GM19099 (cell line): ENCODE data around the gene IL4.

Experiments
- POLR2A ChIP-seq: IDR thresholded peaks from 3 replicates; pipeline ENCODE4 v1.6.1; 2011; ENCODE audit warnings: low read depth; ENCODE audit not compliant: insufficient read length; ENCODE audit errors: extremely low read depth

IL4 gene

DNA sequence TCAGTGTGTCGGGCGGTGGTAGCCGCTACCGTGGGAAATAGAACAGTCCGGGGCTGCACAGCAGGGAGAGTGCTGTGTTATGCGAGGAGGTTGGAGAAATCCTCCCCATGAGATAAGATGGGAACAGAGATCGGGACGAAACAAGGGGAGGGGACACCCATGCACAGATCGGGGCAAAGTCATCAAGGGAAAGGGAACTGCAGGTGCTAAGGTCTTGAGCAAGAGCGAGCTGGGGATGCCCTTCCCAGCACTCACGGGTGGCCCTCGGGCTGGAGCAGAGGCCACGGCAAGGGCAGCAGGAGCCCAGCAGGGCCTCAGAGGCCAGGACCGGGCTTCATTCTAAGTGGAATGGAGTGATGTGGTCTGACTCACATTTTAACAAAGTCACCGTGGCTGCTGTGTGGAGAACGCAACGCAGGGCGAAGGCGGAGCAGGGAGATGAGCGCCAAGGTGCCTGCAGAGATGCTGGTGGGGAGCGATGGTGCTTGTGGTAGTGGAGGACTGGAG lies 8.2 kb upstream of the IL4 start:
- TF ChIP-seq POLR2A, result no peak

DNA sequence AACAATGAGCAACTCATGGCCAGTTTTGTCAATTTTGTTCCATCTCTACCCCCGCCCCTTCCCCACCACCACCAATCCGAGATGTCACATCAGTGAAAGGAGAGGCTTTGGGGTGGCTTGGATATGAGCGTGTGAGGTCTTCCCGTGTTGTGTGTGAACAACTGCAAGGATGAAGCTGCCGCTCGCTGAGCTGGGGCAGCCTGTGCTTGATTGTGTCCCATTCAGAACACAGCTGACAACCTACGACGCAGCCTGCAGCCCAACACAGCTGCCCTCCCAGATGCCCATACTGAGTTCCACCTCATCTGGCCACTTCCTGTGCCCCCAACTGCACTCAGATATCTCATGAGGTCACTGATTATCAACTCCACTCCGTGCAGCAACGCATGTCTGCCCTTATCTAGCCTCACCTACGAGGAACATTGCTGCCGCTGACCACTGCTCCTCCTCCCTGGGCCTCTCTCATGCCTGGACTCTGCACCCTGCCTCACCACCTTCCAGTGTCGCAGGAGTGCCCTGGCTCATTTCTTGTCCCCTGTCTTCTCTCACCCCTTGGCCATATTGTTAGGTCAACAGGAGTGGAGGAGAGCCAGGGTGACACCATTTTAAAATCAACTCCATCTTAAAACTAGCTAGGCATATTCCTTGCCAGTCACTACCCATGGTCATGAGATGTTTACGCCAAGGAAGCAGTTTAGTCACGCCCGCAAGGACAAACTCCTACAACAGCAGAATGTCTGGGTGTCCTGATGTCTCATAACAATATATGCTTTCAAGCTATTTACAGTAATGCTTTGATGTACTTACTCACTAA lies 7.3 kb upstream of the IL4 start:
- no peak for TF ChIP-seq POLR2A

DNA sequence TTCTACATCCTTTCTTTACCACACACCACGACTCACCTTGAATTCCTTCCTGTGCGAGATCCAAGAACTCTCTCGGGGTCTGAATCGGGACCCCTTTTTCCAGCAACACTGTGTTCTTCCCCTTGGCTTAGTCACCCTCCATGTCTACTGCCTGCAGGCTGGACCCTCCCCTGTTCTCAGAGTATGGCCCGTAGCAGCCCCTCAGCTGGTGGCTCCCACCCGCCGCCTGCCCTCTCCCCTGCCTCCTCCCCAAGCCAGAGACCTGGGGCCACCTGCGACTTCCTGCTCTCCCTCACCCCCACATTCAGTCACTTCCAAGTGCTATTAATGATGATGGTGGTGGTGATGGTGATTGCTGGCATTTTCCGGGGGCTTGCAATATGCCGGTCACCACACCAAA lies 6.5 kb upstream of the IL4 start:
- TF ChIP-seq POLR2A, result no peak

DNA sequence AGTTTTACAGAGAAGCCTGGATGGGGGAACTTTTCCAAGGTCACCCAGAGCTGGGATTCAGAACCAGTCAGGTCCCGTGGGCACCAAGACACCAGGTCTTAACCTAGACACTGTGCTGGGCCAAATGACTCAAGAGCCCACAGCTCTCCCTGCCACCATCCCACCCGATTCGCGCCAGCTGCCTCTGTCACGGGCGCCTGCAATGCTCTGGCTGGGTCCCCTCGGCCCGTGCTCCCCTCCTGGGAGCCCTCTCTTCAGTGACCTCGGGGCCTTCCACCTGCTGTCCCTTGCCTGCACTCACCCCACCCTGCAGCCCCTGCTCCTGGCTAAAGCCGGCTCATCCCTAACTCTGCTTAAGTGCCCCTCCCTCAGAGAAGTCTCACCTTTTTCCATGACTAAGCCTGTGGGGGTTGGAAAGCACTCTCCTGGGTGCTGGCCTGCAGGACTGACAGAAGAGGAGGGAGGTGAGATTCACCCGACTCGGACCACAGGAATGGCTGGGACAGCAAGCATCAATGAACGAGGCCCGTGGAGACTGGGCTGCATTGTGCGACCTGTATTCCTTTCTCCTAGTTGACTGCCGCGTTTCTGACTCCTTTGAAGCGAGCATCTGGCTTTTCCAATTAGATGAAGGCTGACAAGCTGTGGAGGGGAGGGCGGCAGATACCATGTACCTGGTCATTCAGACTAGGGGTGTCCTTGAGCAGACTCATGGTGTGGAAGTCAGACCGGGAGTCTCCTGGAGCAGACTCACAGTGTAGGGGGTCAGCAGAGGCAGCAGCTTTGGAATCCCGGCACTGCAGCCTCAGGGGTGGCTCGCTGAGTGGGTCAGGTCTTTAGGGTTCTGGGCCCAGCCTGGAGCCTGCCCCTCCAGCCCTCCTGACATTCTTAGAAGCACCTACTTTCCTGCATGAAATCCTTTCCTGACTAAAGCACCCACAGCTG lies 5.8 kb upstream of the IL4 start:
- TF ChIP-seq POLR2A, result no peak

DNA sequence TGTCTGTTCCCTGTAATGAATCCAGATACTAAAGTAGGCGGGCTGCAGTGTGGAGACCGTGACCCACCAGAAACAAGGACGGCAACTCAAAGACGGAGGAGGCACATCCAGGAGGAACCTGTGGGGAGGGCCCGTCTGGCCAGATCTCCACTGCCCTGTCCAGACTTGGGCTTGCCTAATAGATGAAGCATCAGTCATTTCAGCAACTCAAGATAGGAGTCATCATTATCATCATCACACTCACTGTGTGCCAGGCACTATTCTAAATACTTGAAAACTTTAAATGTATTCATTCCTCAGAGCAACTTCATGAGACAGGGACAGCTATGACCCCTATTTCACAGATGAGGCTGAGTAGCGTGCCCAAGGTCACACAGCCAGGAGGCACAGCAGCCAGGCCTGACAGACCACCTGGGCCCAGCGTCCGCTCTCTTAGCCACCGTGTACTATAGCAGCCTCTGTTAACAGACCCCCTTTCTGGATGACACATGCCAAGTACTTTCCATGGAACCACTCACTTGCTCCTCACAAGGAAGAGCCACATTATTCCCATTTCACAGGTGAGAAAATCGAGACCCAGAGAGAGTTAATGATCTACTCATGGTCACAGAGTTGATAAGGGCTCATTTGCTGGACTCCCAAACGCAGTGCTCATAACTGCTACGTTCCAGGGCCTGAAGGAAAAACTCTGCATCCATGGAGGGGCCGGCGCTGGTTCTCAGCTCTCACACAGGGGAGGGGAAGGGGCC lies 4.9 kb upstream of the IL4 start:
- TF ChIP-seq POLR2A, result no peak

DNA sequence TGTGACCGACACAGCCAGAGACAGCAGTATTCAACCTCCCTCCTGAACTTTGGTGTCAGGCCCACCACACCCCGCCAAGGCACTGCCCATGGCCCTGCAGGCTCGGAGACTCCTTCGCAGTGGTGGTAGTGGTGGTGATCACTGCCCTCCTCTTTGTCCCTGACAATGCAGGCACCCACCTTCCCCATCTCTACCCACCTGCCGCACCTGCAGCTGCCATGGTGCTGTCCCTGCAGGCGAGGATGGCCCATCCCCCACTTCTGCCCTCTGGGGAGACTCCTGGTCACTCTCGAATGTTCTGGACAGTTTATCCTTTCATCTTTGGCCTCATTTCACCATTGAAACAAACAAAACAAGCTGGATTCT lies 4.4 kb upstream of the IL4 start:
- no peak for TF ChIP-seq POLR2A

DNA sequence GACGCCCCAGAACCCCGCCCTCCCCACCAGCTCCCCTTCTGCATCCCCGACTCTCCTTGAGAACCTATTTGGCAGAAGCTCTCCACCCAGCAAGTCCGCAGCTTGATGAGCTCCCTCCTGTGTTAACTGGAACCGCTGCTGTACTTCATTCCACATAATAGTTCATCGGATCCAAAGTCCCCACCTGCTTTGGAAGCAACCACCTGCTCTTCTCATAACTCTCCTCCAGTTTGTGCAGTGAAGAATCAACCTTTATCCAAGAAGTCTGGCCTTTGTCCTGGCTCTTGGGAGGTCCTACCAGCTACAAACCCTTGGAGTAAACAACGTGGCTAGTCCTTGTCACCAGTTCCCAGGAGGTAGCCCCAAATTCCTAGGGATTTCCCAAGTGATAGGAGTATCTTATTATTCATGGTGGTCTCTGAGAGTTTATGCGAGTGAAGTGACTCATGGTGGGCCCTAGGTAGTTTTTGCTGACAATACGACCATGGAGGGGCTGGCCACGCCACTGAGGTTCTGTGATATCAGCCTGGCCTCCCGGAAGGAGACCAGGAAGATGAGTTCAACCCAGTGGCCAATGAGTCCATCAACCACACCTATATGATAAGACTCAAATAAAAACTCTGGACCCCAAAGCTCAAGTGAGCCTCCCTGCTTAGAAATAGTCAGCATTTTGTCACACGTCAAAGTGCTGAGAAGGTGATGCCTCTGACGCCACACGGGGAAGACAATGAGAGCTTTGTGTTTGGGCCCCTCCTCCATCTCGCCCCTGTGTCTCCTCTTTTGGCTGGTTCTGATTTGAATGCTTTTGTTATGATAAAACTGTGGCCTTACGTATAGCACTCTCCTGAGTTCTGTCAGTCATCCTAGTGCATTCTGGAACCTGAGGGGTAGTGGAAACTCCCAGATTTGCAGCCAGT lies 3.6 kb upstream of the IL4 start:
- TF ChIP-seq POLR2A, result no peak

DNA sequence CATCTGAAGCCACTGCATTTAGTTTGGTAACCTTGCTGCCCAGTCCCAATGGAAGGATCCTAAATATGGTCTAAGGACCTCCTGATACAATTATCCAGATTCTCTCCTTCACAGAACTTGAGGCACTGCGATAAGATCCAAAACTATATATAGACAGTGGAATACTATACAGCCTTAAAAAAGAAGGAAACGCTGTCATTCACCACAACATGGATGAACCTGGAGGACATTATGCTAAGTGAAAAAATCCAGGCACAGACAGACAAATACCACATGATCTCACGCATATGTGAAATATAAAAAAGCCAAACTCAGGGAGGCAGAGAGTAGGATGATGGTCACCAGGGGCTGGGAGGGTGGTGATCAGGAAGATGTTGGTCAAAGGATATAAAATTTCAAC lies 2.8 kb upstream of the IL4 start:
- no peak for TF ChIP-seq POLR2A

DNA sequence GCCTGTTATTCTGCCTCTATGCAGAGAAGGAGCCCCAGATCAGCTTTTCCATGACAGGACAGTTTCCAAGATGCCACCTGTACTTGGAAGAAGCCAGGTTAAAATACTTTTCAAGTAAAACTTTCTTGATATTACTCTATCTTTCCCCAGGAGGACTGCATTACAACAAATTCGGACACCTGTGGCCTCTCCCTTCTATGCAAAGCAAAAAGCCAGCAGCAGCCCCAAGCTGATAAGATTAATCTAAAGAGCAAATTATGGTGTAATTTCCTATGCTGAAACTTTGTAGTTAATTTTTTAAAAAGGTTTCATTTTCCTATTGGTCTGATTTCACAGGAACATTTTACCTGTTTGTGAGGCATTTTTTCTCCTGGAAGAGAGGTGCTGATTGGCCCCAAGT lies 301 bp upstream of the IL4 start:
- TF ChIP-seq POLR2A, result no peak

DNA sequence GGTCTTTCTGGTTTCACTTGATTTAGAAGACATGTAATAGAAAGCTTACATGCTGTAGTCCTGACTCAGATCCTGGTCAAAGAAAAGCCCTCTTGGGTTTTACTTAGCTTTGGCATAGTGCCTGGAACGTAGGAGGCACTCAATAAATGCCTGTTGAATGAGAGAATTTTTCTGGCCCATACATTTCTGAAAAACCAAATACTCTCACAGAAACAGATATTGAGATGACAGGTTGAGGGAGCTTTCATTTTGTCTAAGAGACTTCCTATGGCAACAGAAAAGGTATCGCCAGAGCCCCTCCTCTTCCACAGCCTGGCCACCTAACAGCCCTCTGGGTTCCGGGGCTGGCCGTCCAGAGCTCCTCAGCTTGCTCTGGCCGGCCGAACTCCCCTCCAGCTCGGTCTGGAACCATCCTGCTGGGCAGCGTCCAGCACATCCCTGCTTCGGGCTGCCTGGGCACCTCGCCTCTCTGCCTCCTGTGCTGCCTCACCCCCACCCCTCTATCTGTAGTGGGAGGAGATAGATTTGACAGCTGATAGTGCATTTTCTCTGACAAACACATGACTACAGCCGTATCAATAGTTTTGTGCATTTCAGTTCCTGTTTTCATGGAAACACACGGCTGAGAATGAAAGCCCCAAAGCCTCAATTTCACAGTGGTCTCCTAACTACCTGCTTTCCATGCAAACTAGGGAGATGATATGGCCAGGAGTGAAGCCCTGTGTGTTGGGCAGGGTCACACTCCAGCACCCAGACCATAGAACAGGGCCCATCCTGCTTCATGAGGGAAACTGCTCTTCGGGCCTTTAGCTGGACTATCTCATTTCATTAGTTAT lies 1.1 kb downstream of the IL4 start:
- peak; percentile 55 for TF ChIP-seq POLR2A

DNA sequence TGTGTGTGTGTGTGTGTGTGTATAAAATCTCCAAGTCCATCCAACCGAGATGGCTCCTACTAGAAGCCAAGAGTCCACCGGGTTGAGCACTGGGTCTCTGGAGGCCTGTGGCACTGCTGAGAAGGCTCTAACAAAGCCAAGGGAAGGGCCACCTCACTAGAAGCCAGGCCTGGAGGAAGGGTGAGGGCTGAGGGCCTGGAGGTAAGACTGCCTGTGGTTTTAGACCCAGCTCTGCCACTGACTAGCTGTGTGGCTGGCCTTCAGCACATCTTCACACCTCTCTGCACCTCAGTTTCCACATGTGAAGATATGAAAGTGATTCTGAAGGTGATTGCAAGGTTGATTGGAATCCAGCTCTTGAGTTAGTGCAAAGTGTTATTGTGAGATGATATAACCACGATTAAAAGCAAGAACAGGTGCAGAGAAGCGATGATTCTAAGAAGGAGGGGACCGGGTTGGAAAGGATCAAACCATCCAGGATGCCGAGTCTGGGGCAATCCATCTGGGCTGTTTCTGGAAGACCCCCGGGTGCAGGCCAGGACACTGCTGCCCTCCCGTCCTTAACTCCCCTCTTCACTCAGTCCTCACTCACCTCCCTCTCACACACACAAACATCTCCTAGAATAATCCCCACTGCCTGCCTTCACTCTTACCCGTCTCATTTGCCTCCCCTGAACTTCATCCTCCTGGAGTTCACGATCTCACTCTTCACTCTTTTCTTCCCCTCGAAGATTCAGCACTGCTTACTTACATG lies 2.3 kb downstream of the IL4 start:
- TF ChIP-seq POLR2A, result no peak

DNA sequence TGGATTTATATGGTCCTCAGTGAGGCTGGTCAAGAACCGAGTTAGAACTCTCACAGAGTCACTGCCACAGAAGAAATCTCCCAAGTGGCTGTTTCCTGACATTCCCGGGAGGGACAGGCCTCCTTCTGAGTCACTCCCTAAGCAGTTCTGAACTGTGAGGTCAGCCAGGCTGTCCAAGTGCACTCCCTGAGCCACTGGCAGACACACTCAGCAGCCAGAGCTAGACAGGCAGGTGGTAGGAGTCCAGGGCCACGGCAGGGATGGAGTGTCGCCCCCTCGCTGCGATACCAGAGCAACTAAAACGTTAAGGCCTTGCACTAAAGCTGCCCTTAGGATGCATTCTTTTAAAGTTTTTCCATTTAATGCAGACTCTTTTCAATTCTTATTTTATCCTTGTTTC lies 3.4 kb downstream of the IL4 start:
- TF ChIP-seq POLR2A, result no peak
